GM21381 (cell line): ENCODE data around the gene FAAP100.
"Not testable (repeated sequence)": the region's sequence is repeated elsewhere in the genome, so short reads cannot be mapped to it uniquely, and the experiment has no call there.

Experiments used
- ATAC-seq: cut with Tn5 transposase; IDR thresholded peaks from one replicate; pipeline ENCODE4 v1.9.1; 2021; ENCODE audit warnings: mild to moderate bottlenecking, moderate library complexity; ENCODE audit not compliant: unreplicated experiment

The FAAP100 gene, protein sequence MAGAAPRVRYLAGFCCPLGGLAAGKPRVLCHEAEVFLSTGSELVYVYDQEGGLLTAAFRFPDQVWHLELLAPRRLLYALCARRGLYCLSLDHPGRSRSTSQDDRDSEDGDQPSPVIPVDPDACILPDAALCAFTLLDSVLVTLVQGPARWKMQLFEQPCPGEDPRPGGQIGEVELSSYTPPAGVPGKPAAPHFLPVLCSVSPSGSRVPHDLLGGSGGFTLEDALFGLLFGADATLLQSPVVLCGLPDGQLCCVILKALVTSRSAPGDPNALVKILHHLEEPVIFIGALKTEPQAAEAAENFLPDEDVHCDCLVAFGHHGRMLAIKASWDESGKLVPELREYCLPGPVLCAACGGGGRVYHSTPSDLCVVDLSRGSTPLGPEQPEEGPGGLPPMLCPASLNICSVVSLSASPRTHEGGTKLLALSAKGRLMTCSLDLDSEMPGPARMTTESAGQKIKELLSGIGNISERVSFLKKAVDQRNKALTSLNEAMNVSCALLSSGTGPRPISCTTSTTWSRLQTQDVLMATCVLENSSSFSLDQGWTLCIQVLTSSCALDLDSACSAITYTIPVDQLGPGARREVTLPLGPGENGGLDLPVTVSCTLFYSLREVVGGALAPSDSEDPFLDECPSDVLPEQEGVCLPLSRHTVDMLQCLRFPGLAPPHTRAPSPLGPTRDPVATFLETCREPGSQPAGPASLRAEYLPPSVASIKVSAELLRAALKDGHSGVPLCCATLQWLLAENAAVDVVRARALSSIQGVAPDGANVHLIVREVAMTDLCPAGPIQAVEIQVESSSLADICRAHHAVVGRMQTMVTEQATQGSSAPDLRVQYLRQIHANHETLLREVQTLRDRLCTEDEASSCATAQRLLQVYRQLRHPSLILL

DNA sequence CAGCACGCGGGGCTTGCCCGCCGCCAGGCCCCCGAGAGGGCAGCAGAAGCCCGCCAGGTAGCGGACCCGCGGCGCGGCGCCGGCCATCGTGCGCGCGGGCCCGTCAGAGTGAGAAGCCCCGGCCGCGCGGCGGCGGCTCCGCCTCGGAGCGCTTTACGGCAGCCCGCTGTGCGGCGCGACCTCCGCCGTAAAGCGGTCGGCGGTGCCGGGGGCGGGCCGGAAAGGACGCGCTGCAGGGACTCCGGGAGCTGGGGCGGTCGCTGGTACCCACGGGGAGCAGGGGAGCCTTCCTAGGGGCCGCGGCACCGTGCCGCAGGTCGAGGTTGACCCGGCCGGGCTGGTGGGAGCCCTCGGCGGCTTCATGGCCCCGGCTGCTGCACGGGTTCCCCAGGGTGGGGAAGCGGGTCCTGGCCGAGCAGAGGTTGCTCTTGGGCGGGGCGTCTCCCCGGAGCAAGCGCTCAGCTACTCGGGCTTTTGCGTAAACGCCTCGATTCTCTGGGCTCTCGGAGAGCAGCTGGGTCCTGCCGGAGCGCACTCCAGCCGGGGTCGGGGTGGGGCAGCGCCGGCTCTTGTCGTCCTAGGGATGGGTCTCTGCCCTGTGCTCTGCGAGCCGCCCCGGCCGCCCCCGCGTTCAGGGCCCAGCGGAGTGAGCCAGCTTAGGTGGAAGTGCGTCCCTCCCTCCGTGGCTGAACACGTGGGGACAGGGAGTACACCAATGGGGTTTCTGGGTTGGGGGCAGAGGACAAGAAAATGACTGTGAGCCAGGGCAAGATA, at the start of gene FAAP100:
TSS of gene FAAP100 (minus strand) at position 110 of the 774 bp plus-strand sequence. CDS start at position 87, 23 bp downstream.
- ATAC-seq: peak; percentile 50

DNA sequence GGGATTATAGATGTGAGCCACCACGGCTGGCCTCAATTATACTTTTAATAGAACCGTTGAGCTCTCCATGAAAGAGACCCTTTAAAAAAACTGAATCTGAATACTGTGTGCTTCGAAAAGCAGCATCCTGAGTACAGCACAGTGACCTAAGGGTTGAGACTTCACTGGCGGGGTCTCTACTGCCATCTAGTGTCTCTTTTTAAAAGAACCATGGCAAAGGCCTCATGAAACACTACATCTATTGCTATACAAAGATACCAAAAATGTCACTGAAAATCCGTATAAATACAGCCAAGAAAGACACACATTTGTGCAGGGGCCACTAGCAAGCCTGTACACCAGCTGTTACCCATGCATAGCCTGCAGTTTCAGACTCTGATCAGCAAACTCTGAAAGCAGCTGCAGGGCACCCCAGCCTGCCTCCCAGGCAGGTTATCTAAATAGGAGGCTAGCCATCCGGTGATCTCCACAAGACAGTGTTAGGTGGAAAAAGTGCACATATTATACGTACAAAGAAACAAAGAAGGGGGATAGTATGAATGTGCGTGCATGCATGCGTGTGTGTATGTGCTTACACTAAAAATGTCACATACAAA, 49.5 kb upstream of the FAAP100 start:
- ATAC-seq: no peak

DNA sequence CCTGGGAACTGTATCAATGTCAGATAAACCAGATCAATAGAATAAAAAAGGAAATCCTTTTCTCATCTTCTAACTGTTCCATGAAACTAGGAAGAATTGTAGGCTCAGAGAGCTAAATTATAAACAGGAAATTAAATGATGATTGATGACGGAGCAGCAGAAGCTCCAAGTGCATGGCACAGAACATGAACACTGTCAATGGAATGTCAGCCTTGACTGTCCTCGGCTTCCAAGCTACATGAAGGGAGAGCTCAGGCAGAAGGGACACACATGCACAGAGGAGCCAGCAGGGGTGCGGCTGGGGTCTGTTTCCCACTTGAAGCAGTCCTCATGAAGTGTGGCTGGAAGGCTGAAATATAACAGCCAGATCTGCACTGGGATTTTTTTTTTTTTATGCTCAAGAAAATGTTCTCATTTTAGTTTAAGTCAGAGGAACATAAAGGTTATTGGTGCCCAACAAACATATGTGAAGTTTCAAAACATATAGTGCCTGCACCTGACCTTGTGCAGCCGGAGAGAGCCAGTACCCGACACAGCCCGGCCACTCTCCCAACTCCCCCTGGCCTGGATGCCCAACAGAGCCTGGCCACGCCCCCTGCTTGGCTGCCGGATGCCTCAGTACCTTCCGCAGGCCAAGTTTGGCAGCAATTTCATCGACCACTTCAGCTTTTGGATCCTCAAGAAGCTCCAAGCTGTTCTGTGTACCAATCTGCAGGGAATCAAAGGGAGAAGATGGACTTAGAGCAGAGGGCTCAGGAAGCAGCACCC, 47.8 kb upstream of the FAAP100 start:
- no peak for ATAC-seq

DNA sequence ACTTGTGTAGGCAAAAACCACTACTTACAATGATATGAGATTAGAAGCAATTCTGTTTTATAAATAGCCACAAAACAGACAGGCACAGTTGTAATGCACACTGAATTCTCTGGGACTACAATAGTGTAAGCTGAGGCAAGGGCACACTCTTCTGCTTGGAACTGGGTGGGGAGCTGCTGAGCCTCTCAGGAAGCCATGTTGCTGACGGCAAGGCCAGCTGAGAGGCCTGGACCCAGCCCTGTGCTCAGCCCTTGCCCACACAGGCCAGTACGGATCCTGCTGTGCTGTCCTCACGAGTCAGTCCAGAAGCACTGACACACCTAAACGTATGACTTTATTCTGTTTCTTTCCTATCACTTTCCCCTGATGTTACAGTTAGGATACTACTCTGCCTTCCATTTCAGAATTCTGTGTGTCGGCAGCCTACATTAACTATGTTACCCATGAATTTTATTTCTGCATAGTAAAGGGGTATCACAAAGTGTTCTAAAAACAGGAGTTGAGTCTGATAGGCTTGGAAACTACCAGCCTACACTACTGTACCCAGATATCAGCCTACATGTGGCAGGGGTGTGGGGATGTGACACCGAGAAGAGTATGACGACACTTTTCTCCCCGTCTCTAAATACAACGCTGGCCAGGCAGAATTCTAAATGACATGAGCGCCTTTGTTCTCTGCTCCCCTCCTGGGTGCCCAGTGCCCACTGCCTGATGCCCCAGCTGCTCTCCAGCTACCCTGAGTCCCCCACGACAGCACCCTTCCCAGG, 41.1 kb upstream of the FAAP100 start:
- ATAC-seq: no peak

DNA sequence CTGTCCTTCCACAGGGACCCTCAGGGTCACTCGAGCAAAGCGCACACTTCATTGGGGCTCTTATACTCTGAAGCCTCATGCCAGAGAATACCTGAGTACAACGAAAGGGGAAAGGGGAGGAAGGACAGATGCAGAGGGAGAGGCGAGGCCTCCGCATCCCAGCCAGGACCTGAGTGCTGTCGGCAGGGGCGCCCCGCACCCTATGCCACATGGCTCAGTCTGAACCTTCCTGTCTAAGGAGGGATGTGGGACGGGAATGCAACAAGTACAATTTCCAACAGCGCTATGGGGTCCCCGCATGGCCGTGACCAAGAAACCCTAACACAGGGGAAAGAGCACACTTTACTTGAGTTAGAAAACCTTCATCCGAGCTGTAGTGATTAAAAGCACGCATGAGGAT, 39.8 kb upstream of the FAAP100 start:
- no peak for ATAC-seq

DNA sequence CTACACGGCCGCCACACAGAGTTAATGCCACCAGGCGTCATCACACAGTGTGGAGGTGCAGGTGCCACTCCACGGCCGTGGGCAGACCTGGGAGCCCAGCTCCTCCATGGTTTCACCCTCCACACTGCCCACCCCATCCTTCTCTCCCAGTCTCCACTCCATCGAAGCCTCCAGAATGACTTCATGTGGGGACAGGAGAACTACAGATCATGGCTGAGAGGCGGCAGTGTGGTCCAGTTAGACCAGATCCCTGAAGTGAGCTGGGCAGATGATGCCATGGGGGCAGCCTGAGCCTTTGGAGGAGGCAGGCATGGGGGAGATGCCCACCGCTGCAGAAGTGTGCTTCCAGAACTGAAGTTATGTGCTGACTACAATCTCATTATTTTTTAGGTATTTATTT, 38.0 kb upstream of the FAAP100 start:
- ATAC-seq: no peak

DNA sequence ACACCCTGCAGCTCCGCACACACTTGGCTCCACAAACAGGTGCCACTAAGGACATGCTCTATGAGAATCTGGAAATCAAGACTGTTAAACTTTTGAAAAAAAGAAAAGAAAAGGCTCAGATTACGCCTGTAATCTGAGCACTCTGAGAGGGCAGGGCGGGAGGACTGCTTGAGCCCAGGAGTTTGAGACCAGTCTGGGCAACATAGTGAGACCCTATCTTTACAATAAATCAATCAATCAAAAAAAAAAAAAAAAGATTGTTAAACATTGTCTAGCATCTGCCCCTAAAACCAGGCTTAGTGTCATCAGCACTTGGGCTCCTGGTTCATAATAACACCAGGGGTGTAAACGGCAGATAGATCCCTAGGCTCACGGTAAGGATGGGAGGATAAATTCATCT, 37.5 kb upstream of the FAAP100 start:
- no peak for ATAC-seq

DNA sequence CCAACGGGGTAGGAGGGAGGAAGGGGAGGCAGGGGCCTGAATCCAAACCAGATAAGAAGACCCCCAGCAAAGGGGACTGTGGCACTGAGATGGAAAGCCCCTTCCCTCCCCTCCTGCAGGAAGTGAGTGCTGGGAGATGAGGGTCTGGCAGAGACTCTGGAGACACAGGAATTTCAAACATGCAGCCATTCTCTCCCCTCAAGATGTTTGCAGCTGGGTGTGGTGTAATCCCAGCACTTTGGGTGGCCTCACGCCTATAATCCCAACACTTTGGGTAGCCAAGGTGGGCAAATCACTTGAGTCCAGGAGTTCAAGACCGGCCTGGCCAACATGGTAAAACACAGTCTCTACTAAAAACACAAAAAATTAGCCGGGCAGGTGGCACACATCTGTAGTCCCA, 33.9 kb upstream of the FAAP100 start:
- no peak for ATAC-seq

DNA sequence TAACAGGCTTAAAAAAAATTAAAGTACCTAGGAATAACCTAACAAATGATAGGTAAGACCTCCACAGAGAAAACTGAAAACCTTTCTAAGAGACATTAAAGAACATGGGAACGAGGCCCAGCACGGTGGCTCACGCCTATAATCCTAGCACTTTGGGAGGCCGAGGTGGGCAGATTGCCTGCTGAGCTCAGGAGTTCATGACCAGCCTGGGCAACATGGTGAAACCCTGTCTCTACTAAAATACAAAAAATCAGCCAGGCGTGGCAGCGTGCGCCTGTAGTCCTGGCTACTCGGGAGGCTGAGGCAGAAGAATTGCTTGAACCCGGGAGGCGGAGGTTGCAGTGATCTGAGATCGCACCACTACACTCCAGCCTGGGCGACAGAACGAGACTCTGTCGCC, 32.6 kb upstream of the FAAP100 start:
- ATAC-seq: not testable (repeated sequence)

DNA sequence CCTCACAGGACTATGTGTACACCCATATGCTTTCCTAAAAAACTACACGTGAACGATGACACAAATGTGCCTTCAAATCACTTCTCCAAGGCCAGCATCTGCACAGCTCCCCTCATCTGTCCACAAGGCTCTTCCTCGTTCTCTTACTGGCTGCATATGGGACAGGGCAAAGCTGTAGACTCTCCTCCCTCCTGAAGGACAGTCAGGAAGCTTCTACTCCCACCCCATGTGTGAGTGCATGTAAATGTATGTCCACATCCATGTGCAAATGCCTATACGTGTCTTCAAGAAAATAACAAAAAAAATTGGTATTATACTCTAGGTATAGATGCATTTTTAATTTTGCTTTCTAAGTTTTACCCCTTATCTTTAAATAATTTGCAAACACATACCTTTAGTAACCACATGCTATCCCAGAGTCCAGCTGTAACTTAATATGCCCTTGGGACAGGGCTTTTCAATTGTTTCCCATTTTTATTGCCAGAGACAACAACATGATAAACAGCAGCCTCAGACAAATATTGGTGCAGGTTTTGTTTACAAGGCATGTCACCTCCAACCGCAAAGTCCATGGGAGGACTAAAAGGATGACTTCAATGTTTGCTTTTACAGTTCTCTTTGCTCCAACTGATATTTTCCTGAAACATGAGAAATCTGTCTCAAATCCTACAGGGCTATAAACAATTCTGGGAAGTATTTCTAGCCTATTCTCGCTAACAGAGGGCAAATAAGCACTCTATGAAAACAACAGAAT, 31.6 kb upstream of the FAAP100 start:
- ATAC-seq: no peak

DNA sequence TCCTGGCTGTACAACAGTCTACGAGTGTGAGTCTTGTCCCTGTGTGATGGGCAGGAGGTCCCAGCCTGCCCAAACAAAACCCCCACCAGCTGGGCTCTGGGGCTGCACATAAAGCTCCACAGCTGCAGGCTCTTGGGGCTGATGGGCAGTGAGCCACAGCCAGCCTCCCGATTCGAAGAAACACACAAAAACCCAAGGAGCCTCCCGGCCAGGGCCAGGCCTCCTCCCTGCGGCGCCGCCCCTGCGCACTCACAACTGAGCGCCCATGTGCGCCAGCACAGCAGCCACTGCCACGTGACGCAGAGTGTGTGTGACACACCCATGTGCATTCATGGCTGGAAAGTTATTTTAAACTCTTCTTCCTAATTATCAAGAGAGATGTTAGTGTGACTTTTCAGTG, 30.6 kb upstream of the FAAP100 start:
- no peak for ATAC-seq

DNA sequence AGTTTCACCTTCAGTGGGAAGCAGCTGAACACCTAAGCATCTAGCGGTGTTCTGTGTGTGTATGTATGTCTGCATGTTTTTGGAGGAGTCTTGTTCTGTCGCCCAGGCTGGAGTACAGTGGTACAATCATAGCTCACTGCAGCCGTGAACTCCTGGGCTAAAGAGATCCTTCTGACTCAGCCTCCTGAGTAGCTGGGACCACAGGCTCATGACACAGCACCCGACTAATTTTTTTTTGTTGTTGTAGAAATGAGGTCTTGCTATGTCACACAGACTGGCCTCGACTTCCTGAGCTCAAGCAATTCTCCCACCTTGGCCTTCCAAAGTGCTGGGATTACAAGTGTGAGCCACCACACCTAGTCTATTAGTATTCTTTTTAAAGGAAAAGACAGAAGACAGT, 30.2 kb upstream of the FAAP100 start:
- no peak for ATAC-seq

DNA sequence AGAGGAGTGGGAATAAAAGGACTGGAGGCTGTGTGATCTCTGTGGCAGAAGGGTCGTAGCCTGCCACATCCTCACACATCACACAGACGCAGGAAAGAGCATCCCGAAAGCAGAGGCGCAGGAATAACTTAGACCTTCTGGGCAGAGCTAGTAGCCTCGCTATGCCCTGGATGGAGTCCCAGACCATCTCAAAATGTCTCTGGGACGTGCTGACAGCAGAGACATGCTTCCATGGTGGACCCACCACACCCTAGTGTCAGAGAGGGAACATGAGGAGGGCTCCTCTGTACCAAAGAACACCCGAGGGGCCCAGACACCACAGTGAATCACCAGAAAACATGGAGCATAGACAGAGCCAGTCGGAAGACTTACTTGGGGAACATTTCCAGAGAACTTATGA, 29.6 kb upstream of the FAAP100 start:
- no peak for ATAC-seq

DNA sequence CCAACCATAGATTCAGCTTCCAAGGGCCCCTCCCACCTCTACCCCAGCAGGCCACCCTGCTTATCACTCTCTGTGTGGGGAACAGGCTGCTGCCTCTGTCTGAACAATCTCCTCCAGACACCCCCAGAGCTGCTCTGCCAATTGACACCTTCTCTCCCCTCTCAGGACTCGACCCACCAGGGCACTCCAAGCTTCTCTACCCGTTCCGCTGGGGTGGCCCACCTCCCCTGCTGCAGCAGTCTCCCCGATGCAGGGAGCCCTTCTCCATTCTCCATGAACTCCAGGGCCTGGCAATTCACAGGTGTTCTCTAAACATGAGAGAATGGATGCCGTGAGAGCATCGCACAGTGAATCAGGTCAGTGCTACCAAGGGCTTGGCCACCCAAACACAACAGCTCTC, 28.3 kb upstream of the FAAP100 start:
- ATAC-seq: no peak

DNA sequence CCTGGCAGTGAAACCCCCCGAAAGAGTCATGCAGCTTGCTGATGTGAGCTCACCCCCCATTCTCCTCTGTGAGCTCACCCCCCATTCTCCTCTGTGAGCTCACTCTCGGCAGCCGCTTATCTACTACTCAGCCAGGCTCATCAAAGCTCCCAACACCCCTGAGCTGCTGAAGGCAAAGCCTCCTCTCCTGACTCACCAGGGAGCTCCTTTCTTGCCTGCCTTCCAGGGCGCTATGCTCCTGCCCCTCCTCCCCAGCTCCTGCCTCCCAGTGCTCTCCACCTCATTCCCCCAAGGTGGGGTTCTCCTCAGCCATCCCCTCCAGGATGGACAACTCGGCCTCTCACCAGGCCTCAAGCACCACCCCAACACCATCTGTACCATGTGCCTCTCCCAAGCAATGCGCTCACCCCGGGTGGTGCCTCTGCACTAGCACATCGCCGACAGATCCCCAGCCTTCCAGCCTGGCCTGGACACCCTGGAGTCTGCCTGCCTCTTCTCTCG, 27.7 kb upstream of the FAAP100 start:
- no peak for ATAC-seq

DNA sequence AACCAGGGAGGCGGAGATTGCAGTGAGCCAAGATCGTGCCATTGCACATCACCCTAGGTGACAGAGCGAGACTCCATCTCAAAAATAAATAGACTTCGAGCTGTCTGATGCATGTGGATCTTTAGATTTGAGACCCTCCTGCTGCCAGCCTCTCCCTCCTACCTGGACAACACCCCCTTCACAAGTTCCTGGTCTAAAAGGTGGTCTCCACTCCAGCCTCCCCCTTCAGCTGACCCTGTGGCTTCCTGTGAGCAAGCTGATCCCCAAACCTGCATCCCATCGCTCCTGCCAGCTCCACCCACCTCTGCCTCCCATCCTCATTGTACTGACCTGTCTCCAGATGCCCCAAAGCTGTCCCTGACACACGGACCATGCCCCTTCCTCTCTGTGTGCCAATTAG, 27.1 kb upstream of the FAAP100 start:
- no peak for ATAC-seq

DNA sequence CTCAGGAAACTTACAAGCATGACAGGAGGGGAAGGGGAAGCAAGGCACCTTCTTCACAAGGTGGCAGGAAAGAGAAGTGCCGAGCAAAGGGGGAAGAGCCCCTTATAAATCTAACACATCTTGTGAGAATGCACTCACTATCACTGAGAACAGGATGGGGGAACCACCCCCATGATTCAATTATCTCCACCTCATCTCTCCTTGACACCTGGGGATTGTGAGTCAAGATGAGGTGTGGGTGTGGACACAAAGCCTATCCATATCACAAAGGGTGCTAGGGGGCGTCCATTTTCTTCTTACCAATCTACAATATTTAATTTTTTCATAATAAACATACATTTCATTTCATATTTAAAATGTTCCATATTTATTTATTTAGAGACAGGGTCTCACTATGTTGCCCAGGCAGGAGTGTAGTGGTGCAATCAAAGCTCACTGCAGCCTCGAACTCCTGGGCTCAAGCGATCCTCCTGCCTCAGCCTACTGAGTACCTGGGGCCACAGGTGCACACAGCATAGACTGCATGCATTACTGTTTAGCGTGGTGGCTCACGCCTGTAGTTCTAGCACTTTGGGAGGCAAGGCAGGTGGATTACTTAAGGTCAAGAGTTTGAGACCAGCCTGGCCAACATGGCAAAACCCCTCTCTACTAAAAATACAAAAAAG, 26.5 kb upstream of the FAAP100 start:
- ATAC-seq: no peak

DNA sequence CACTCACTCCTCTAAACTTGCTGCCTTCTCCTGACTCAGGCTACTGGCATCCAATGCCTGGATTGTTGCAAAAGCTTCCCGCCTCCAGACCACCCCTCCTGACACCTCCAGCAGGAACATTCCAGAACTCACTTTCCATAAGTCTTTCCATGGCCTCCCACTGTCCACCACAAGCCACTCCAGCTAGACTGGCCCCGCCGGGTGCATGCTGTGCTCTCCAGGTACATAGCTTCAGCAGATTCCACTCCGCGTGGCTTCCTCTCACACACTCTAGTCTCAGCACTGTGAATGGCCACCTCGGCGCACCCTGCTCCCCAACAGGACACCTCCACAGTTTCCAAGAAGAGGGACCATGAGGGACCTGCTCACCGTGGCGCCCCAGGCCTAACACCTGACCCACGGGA, 25.9 kb upstream of the FAAP100 start:
- ATAC-seq: no peak
